Subcutaneous adipose tissue (tissue), 4 donors: ENCODE data around the gene TBC1D17. TPM values are rescaled to one million over a fixed set of nuclear protein-coding genes. Genes with fewer than 3 reads are reported as not detected.

Experiments
- CTCF ChIP-seq: fragments of 450-650 bp; IDR thresholded peaks from one replicate; pipeline ENCODE4 v1.5.1; 2016; ENCODE audit warnings: low read depth, mild to moderate bottlenecking, control low read depth, antibody characterized with exemption, moderate library complexity
- total RNA-seq, 4 donors: library from RNA; depleted of rRNA; stranded (reverse); fragments of >200 nt; gene quantifications; one replicate each; pipeline ENCODE4 v1.1.0, GENCODE V29; 2016

Gene TBC1D17
- total RNA-seq, 4 donors from 2014 or later: 19.2 to 60.8 (median 29.1) TPM

- no peak for TF ChIP-seq CTCF
Observed at GRCh38 chr19:49923055-49924003, 45.8 kb downstream of the TBC1D17 start.

GRCh38 chr19:49924004-49924880 lies 46.7 kb downstream of the TBC1D17 start:
- no peak for TF ChIP-seq CTCF

GRCh38 chr19:49925486-49925885 lies 48.0 kb downstream of the TBC1D17 start:
- TF ChIP-seq CTCF: no peak

GRCh38 chr19:49926515-49926914 lies 49.0 kb downstream of the TBC1D17 start:
- TF ChIP-seq CTCF: no peak

GRCh38 chr19:49927526-49928264 lies 50.2 kb downstream of the TBC1D17 start:
- no peak for TF ChIP-seq CTCF

GRCh38 chr19:49929121-49929610 lies 51.7 kb downstream of the TBC1D17 start, which contains the start of the genes ATF5 and NUP62:
TSS of gene ATF5 (plus strand) at chr19:49929205. CDS start at chr19:49930851, 1,646 bp downstream.
TSS of gene NUP62 (minus strand) at chr19:49929504. CDS start at chr19:49909807, 19,697 bp downstream.
- no peak for TF ChIP-seq CTCF
